Measurements from ENCODE around the gene VPS35L.
"Not testable (repeated sequence)": the region's sequence is repeated elsewhere in the genome, so short reads cannot be mapped to it uniquely, and the experiment has no call there.

Gene VPS35L

DNA sequence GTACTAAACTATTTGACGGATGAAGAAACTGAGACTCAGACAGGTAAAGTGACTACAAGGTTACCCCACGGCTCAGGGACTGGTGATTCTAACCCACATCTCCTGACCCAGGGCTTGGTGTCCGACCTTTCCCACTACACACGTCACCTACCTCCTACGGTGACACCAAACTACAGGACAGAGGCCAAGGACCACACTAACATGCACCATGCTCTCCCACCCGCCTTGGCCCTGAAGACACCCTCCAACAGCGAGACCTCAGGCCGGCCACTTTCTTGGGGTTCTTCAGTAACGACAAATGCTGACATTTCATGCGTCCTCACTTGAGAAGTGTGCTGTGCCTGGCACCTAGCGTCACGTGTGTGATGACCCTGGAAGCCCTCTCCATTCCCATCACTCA lies 156.1 kb downstream of the VPS35L start:
- no peak for DNase-seq (ENCODE audit: low spot score)

DNA sequence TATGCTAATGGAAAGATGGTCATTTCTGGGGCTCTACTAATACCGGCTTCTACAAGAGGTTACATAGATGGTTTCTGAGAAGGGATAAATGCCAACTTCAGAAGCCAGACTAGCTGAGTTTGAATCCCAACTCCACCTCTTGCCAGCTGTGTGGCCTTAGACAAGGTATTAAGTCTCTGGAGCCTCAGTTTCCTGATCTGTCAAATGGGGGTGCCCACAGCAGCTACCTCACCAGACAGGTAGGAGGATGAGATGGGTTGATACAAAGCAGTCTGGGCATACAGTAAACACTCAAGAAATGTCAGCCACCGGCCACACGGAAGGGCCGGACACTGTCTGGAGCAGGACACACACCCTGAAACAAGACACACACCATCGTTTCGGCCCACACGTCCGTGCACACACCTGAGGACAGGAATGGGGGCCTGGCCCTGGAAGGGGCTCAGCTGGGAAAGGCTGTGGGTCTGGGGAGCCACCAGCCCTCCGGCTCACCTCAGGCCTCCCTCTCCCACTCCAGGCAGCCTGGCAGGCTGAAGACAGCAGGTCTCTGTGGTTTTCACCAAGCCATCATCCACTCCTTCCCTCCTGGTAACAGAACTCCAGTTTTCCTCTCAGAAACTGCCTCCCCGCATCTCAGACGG lies 157.0 kb downstream of the VPS35L start:
- no peak for DNase-seq (ENCODE audit: low spot score)

DNA sequence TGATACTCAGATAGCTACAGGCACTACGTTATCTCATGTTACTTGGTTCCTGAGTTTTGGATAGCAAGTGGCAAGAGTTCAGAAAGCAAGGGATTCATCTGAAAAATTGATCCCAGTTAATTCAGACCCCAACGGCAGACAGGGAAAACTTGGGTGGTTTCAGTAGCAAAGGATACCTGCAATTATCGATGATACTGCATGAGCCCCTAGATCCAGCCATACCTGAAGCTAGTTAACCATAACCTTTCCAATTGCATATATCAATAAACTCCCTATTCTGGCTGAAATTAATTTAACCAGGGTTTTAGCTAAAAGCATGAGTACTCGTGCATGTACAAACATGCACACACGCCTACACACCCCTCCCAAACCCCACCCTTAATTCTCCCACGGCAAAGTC lies 158.2 kb downstream of the VPS35L start:
- no peak for DNase-seq (ENCODE audit: low spot score)

DNA sequence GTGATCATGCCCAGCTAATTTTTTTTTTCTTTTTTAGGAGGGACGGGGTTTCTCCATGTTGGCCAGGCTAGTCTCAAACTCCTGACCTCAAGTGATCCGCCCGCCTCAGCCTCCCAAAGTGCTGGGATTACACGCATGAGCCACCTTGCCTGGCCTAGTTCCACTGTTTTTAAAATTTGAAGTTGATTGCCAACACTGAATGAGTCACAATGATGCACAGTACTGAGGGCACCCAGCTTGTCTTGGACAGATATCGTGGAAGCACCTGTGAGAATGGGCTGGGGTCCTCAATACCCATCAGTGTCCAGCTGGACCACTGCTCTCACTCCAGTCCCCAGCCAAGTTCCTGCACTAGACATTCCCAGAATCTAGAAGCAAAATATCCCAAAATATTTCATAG lies 160.1 kb downstream of the VPS35L start:
- DNase-seq (ENCODE audit: low spot score) = no peak

DNA sequence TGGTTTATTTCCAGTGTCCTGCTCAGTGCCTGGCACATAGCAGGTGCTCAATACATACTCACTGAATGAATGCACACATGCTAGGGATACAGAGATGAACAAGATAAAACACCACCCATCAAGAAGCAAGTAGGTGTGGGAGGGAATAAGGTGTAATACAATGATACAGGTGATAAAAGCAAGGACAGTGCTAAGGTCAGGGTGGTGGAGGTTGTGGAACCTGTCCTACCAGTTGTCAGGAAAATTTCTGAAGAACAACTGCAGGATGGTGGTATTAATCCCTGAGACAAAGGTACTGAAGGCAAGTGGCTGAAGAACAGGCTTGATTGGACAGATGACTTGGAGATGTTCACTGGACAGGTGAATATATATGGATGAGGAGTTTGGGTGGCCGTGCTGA lies 160.7 kb downstream of the VPS35L start:
- no peak for DNase-seq (ENCODE audit: low spot score)

DNA sequence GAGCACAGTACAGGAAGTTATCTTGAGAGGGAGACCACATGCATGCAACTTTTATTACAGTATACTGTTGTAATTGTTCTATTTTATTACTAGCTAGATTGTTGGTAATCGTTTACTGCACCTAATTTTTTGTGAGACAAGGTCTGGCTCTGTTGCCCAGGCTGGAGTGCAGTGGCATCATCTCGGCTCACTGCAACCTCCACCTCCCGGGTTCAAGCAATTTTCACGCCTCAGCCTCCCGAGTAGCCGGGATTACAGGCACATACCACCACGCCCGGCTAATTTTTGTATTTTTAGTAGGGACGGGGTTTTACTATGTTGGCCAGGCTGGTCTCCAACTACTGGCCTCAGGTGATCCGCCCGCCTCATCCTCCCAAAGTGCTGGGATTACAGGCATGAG lies 161.2 kb downstream of the VPS35L start:
- not testable (repeated sequence) for DNase-seq (ENCODE audit: low spot score)

DNA sequence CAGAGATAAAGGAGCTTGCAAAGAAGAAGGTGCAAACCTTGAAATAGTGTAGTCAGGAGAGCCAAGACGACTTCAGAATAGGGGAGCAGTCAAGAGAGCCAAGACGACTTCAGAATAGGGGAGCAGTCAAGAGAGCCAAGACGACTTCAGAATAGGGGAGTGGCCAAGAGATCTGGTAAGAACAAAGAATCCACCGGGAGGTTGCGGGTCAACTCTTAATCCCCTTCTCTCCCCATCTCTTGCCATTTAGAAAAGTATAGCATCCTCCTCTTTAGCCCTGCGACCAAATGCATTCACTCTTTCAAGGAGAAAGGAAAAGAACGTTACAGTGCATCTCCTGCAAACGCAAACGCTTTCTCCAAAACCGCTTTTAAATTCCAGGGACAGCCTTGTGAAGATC lies 161.8 kb downstream of the VPS35L start:
- DNase-seq (ENCODE audit: low spot score) = peak; percentile 23

DNA sequence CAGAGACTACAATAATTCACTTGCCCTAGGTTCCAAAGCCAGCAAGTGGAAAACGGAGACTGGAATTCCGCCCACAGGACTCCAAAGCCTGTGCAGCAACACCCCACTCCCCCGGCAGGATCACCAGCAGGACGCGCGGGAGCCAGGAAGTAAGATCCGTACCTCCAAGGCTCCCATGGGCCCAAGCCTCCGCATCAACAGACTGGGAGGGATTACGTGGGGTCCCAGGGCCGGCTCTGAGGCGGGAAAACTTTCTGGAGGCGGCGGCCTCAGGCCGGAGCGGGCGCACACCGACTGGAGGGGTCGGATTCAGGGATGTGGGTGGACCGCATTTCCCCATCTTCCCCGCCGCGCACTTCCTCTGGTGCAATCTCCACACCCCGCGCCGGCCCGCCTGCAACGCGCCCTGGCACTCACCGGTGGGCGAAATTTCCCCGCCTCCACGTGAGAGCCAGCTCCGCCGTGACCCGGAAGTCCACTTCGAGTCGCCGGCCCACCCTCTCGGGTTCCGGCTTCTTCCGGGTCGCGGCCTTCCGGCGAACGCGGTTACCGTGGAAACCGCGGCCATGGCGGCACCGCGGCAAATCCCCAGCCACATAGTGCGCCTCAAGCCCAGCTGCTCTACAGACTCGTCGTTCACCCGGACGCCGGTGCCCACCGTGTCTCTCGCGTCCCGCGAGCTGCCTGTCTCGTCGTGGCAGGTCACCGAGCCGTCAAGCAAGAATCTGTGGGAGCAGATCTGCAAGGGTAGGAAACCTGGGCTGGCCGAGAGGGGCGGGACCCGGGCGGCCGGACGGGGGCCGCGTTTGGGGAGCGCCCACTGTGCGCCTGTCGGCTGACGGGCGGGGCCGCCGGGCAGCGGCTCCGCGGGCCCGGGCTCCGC lies 162.5 kb downstream of the VPS35L start, which contains the start of the genes IQCK and KNOP1:
Gene IQCK, plus strand, starts transcription at position 531 of the 883 bp plus-strand sequence. Its CDS starts 36 bp downstream, at position 567.
Gene KNOP1, minus strand, starts transcription at position 487 of the 883 bp plus-strand sequence. CDS start 3,192 bp downstream, outside the sequence.
- DNase-seq (ENCODE audit: low spot score) = peak; percentile 97

DNA sequence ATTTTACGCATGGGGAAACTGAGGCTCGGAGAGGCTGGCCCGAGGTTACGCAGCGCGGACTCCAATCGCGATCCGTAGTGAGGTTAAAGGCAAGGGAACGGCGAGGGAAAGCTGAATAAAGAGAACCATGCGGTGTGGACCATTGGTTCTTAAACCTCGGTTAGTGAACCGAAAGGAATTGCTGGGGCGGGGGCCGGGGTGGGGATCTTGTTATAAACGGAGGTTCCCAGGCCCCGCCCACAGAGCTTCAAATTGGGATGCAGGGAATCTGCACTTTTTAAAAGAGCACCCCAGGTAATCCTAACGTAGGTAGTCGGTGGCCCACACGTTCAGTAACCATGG lies 163.1 kb downstream of the VPS35L start:
- DNase-seq (ENCODE audit: low spot score) = peak; percentile 32

DNA sequence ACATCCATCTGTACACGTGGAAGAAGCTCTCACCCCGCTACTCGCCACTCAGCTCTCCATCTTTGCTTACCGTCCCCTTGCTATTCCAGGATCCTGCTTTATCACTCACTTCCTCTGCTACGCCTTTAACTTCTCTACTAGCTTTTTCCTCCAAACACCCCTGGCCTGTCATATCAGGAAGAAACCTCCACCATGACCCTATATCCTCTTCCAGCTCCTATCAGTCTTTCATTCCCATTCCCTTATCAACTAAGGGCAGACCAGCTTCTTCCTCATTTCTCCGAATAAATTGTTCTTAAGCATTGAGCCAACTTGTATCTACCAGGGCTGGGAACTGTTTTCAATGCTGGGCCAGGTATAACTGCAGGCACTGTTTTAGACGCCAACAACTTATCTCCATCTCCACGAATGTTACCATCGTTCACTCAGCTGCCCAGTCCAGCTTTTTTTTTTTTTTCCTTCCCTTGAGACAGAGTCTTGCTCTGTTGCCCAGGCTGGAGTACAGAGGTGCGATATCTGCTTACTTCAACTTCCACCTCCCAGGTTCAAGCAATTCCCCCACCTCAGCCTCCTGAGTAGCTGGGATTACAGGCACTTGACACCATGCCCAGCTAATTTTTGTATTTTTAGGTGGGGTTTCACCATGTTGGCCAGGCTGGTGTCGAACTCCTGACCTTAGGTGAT lies 166.9 kb downstream of the VPS35L start:
- DNase-seq (ENCODE audit: low spot score) = no peak

DNA sequence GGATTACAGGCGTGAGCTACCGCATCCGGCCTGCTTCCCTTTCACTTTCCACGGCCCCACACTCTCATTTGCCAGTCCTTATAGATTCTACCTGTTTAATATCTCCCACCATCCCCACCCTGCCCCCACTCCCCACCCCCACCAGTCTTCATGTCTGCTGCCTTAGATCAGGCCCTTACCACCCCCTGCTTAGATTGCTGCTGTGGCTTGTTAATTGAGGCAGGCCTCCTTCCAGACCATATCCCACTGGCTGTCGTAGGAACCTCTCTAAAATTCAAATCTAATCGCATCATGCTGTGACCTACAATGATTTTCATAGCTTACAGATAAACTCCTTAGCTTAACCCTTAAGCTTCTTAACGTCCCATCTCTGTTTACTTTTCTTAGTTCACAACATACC lies 167.5 kb downstream of the VPS35L start:
- no peak for DNase-seq (ENCODE audit: low spot score)

DNA sequence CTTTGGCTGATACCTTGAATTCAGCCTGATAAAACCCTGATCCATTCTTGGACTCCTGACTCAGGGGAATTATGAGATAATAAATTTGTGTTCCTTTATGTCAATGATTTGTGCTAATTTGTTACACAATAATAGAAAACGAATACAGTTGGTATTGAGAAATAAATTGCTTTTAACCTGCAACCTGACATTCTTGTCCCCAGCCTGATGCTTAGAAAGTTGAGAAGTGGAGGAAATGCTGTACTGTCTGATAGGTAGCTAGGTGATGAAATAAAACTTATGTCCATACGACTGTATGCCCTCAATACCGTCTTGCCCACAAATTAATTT lies 173.1 kb downstream of the VPS35L start:
- no peak for DNase-seq (ENCODE audit: low spot score)

DNA sequence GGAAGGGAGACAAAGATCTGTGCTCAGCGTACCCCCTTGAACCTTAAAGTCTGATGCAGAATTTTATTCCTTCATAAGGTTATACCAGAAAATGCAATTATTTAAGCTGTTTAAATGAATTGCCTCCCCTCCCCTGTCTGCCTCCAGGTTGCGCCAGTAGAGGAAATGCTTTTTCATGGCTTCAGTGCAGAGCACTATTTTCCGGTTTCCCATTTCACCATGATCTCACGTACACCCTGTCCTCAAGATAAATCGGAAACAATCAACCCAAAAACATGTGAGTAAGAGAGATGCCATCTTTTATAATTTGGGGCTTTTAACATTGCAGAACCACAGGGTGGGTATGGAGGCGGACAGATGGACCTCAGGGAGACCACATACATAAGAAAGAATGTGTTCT lies 178.0 kb downstream of the VPS35L start:
- DNase-seq (ENCODE audit: low spot score) = no peak

DNA sequence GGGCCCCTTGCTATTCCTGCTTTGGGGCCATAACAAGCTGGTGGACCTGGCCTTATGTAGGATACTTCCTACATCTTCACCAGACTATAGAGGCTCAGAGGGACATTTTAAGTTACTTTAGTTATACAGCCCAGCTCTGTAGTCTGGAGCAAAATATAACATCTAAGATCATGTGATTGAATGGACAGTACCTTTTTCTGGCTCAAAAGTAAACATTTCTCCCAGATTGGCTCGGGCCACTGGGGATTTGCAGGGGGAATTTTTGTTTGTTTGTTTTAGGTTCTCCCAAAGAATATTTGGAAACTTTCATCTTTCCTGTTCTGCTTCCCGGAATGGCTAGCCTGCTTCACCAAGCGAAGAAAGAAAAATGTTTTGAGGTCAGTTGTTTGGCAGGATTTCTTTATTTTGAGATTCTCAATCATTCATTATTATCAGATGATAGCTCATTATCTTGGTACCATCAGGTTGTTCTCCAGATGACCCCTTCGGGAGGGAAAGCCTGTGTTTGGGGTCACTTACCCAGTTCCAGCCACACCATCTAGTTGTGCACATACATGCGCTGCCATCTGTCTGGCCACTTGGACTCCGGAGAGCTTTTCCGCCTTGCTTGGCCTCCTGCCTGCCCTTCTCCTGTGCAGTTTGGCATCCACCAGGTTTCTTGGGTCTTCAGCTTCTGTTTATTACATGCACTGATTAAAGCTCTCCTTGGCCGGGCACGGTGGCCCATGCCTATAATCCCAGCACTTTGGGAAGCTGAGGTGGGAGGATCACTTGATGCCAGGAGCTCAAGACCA lies 179.8 kb downstream of the VPS35L start:
- no peak for DNase-seq (ENCODE audit: low spot score)

DNA sequence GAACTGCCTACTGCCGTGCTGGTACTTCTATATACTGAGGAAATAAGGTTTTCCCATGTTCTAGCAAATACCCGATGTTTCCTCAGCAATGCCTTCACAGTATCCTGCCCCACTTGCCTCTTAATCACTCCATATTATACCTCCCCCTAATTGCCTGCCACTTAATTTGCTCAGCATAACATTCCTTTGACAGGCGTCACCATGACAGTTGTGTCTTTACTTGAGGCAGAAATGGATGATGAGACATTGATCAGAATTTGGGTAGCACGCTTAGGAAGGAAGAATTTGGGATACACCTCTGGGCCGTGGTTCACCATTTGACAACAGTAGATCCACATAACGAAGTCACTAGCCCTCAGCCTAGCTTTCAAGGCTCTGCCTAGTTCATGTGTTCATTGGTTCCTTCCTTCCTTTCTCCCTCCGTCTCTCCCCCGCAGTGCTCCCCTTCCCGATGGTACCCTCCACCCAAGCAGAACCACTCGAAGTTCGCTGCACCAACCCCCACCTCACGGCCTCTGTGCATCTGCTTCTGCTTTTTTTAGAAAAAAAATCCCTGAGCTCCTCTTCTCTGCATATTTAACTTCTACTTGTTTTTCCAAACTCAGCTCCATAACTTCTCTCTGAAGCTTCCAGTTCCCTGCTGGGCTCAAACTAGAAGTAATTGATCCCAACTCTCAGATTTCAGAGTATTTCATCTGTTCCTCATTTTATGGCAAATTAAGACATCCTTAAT lies 182.0 kb downstream of the VPS35L start:
- no peak for DNase-seq (ENCODE audit: low spot score)

DNA sequence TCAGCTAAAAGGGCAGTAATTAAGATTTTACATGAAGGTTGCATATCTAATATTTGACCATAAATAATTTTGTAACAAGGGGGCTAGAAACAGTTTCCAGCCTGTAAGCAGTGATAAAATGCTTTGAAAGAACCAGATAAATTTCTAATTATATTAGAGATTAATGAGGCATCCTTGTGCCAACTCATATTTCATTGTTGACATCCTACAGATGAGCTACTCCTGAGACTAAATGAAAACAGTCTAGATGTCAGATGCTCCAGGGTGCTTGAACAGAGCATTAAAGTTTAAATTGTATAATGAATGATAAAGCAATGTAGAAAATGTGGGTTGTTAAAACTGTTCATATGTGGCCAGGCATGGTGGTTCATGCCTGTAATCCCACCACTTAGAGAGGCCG lies 185.9 kb downstream of the VPS35L start:
- no peak for DNase-seq (ENCODE audit: low spot score)

DNA sequence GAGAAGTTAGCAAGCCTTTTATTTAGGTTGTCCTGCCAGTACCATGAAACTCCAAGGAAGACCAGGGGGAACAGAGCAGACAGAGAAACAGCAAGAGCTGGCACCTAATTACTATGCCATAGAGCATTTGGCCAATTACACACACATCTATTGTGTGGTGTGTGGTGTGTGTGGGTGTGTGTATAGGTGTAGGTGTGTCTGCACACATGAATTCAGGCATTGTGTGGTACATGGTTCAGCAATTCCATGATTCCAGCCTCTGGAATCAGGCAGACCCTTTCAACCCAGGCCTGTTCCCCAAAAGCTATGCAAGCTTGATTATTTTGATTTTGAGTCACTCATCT lies 188.3 kb downstream of the VPS35L start:
- no peak for DNase-seq (ENCODE audit: low spot score)

DNA sequence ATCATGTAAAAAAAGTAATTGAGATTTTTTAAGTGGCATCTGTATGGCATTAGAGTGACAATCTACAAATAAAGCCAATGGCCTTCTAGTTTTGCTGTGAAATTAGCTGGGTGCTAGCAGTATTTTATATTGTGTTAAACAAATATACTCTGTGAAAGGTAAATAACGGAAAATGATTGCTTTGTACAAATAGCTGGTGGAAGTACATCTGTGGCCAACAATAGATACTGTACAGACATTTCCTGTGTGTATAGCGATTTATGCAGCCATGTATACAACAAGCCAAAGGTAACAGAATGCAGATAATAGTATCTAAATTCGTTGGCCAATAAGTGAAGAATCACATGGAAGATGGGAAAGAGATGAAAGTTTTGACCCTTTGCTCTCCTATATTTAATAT lies 189.2 kb downstream of the VPS35L start:
- no peak for DNase-seq (ENCODE audit: low spot score)

DNA sequence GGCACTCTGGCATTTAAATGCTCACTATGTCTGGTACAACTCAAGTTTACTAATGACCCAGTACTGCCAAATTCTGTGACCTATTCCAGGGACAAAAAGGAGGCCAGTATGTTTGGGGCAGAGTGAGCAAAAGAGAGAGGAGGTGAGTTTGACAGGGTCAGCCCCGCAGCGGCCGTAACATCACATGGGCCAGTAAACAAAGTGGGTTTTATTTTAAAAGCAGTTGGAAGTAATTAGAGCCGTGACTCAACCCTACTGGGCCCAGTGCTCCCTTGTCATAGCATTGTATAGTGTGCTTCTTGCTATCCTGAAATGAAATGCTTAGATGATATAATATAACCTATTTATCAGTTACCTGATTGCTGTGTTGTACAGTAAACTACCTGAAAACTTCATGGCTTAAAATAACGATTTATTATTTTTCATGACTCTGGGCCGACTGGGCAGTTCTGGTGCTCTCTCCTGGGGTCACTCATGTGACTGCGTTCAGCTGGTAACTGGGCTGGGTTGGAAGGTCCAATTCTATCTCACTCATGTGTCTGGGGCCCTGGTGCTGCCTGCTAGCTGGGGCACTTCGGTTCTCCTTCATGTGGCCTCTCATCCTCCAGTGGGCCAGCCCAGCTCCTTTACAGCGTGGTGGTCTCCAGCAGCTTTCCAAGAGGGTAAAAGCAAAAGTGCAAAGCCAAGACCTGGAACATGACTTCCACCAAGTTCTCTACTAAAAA lies 189.9 kb downstream of the VPS35L start:
- no peak for DNase-seq (ENCODE audit: low spot score)

DNA sequence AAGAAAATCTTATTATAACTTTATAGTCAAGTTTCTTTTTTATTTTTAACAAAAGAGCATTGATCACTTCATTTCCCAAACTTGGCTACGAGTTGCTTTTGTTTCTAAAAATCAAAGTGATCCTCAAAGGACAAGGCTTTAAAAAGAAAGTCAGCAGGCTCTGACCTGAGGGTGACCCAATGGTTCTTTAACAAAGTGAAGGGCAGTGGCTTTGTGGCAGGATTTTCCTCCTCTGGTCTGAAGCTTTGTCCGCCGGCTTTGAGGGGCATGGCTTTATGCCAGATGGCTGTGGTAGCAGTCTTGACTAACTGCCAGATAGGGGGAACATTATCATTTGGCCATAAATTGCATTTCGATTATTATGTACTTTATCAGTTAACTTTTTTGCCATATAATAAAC lies 191.1 kb downstream of the VPS35L start:
- DNase-seq (ENCODE audit: low spot score) = no peak
